Measurements from ENCODE around the gene PET100.

GRCh38 chr19:7633698-7634097 is 4.1 kb downstream of the PET100 start, which contains the start of gene PCP2:
- TF ChIP-seq, protein P1, sequence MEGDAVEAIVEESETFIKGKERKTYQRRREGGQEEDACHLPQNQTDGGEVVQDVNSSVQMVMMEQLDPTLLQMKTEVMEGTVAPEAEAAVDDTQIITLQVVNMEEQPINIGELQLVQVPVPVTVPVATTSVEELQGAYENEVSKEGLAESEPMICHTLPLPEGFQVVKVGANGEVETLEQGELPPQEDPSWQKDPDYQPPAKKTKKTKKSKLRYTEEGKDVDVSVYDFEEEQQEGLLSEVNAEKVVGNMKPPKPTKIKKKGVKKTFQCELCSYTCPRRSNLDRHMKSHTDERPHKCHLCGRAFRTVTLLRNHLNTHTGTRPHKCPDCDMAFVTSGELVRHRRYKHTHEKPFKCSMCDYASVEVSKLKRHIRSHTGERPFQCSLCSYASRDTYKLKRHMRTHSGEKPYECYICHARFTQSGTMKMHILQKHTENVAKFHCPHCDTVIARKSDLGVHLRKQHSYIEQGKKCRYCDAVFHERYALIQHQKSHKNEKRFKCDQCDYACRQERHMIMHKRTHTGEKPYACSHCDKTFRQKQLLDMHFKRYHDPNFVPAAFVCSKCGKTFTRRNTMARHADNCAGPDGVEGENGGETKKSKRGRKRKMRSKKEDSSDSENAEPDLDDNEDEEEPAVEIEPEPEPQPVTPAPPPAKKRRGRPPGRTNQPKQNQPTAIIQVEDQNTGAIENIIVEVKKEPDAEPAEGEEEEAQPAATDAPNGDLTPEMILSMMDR (IDR thresholded peaks at IDR 0.05): no peak
- TF ChIP-seq POLR2AphosphoS5 (IDR thresholded peaks at IDR 0.05): no peak
- no peak for TF ChIP-seq POLR2A (IDR thresholded peaks at IDR 0.05)

Data from breast epithelium (tissue), 3 donors.